Ovary (tissue), 3 donors: ENCODE data around the gene REXO2.

Source experiments
- EP300 ChIP-seq: sonication (generic); formaldehyde crosslinking; IDR thresholded peaks from one replicate; pipeline ENCODE4 v1.6.1; 2017; ENCODE audit warnings: antibody characterized with exemption
- POLR2A ChIP-seq: fragments of 450-650 bp; IDR thresholded peaks from one replicate; pipeline ENCODE4 v1.6.1; 2017; ENCODE audit warnings: antibody characterized with exemption, mild to moderate bottlenecking, moderate library complexity
- TF ChIP-seq, protein P1 (sequence below), 3 donors: fragments of 450-650 bp in 2 of 3; fragments of 200-600 bp in 1 of 3; IDR thresholded peaks; one replicate each; pipeline versions ENCODE4 v1.5.1 to v1.8.0; 2016 to 2022; ENCODE audit warnings: antibody characterized with exemption in 3 of 3, mild to moderate bottlenecking in 1 of 3
- donor health status: DM: no; HTN: no; CAD: no.

- TF ChIP-seq, protein P1, sequence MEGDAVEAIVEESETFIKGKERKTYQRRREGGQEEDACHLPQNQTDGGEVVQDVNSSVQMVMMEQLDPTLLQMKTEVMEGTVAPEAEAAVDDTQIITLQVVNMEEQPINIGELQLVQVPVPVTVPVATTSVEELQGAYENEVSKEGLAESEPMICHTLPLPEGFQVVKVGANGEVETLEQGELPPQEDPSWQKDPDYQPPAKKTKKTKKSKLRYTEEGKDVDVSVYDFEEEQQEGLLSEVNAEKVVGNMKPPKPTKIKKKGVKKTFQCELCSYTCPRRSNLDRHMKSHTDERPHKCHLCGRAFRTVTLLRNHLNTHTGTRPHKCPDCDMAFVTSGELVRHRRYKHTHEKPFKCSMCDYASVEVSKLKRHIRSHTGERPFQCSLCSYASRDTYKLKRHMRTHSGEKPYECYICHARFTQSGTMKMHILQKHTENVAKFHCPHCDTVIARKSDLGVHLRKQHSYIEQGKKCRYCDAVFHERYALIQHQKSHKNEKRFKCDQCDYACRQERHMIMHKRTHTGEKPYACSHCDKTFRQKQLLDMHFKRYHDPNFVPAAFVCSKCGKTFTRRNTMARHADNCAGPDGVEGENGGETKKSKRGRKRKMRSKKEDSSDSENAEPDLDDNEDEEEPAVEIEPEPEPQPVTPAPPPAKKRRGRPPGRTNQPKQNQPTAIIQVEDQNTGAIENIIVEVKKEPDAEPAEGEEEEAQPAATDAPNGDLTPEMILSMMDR (IDR thresholded peaks at IDR 0.05): no peak
- TF ChIP-seq EP300 (no peak), POLR2A (no peak)
These were observed 26.3 kb upstream of the REXO2 start for GRCh38 chr11:114412946-114413345.
